Stimulated activated CD4-positive, alpha-beta T cell treated with anti-CD3 and anti-CD28 coated beads, Interleukin-1b, Interleukin-23, amount 100 ng/mL, for 24 hours (primary cell): ENCODE measurements around the gene KRT36.

Experiments used
- DNase-seq, 4 experiments: peaks; one replicate each; pipeline ENCODE4 v3.0.0-alpha.2; 2020; ENCODE audit warnings: low read depth in 4 of 4, low spot score in 1 of 4

The KRT36 gene

GRCh38 chr17:41489531-41489930 is at the start of gene KRT36:
KRT36 (minus strand) TSS chr17:41489910; CDS start chr17:41489864, 46 bp downstream.
- no peak for DNase-seq

GRCh38 chr17:41539071-41539492 is 49.4 kb upstream of the KRT36 start:
- DNase-seq: no peak

GRCh38 chr17:41538565-41538991 is 48.9 kb upstream of the KRT36 start:
- DNase-seq: no peak

GRCh38 chr17:41537990-41538389 is 48.3 kb upstream of the KRT36 start:
- no peak for DNase-seq

GRCh38 chr17:41537614-41537954 is 47.9 kb upstream of the KRT36 start:
- DNase-seq: no peak

GRCh38 chr17:41536741-41537613 is 47.3 kb upstream of the KRT36 start:
- DNase-seq: no peak

GRCh38 chr17:41535764-41536481 is 46.2 kb upstream of the KRT36 start:
- DNase-seq: no peak

- no peak for DNase-seq
Observed at GRCh38 chr17:41534899-41535546, 45.3 kb upstream of the KRT36 start.

- DNase-seq: no peak
Observed at GRCh38 chr17:41533613-41534012, 43.9 kb upstream of the KRT36 start.

GRCh38 chr17:41532947-41533570 is 43.3 kb upstream of the KRT36 start:
- DNase-seq: no peak

- DNase-seq: no peak
Observed at GRCh38 chr17:41531993-41532392, 42.3 kb upstream of the KRT36 start.

- DNase-seq: no peak
Observed at GRCh38 chr17:41530062-41531048, 40.6 kb upstream of the KRT36 start.

- no peak for DNase-seq
Observed at GRCh38 chr17:41529491-41529915, 39.8 kb upstream of the KRT36 start.

GRCh38 chr17:41528959-41529353 is 39.2 kb upstream of the KRT36 start:
- no peak for DNase-seq

- no peak for DNase-seq
Observed at GRCh38 chr17:41527063-41528023, 37.6 kb upstream of the KRT36 start.

GRCh38 chr17:41524261-41524660 is 34.6 kb upstream of the KRT36 start:
- no peak for DNase-seq

GRCh38 chr17:41523787-41524186 is 34.1 kb upstream of the KRT36 start:
- no peak for DNase-seq

- DNase-seq: no peak
Observed at GRCh38 chr17:41523225-41523593, 33.5 kb upstream of the KRT36 start.
